CD4-positive, alpha-beta T cell treated with Interleukin-6 for 4 hours (primary cell): ENCODE measurements around the gene RNF207.
A peak's percentile ranks its signal among the peaks of the same experiment; 100 is the strongest.
"Not testable (repeated sequence)": the region's sequence is repeated elsewhere in the genome, so short reads cannot be mapped to it uniquely, and the experiment has no call there.

Experiments used
- DNase-seq: peaks from one replicate; pipeline ENCODE4 v3.0.0-alpha.2; 2020; ENCODE audit warnings: mixed read lengths

Gene RNF207

GRCh38 chr1:6206520-6206855 is 569 bp downstream of the RNF207 start:
- DNase-seq = no peak

DNA sequence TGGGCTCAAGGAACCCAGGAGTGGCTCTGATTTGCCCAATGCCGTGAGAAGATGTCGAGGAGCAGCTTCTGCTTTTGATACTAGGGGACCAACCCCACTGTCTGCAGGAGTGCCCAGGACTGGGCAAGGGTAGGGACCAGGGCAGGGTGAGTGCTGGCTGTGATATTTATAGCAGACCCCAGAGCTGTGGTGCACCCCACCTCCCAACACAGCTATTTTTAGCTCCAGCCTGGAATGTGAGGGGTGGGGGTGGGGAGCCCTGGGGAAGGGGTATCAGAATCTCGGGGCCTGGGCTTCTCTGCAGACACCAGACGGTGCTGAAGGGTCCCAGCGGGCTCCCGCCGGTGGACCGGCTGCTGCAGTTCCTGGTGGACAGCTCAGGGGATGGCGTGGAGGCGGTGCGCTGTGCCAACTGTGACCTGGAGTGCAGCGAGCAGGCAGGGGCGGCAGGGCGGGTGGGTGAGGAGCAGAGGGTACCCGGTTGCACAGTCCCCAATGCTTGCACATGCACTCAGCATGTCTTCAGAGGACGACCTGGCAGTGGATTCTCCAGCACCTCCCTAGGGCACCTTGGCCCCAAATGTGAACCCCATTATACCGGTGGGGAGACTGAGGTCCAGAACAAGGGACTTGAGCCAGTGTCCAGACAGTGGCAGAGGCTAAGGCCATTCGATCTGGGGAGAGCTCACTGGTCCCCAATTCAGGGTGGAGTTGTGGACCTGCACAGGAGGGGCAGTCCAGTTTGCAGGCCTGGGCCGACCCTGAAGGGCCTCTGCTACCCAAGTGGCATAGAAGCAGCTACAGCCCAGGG is 1.4 kb downstream of the RNF207 start:
- DNase-seq = no peak

GRCh38 chr1:6207921-6208320 is 2.0 kb downstream of the RNF207 start:
- no peak for DNase-seq

- DNase-seq = peak; percentile 23
Measured at GRCh38 chr1:6208723-6209660, 3.1 kb downstream of the RNF207 start.

GRCh38 chr1:6209661-6210580 is 4.0 kb downstream of the RNF207 start:
- DNase-seq = peak; percentile 5

DNA sequence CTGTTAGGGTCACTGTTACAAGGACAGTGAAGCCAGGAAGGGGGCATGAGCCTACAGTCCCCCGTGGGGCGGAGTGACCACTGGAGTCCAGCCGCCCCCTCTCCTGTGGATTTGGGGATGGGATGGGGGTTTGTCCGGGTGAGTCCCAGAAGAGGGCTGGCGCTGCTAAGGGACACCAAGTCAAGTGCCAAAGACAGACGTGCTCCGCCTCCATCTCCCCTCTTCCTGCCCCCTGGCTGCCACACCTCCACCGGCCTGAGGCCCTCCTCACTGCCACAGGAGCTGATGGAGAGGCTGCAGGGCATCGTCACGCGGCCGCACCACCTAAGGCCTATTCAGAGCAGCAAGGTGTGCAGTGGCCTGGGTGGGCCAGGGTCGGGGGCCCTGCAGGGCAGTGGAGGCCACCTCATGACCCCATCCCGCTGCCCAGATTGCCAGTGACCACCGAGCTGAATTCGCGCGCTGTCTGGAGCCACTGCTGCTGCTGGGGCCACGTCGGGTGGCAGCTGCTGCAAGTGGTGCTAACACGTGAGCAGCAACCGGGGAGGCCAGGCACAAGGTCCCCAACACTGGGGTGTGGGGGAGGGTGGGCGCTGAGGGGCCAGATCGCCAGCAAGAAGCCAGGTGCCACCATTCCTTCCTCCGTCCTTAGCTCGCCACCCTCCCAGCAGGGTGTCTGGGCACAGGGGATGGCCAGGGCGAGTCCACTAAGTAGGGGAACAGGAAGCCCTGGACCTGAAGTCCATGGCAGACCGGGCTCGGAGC is 4.9 kb downstream of the RNF207 start:
- no peak for DNase-seq

DNA sequence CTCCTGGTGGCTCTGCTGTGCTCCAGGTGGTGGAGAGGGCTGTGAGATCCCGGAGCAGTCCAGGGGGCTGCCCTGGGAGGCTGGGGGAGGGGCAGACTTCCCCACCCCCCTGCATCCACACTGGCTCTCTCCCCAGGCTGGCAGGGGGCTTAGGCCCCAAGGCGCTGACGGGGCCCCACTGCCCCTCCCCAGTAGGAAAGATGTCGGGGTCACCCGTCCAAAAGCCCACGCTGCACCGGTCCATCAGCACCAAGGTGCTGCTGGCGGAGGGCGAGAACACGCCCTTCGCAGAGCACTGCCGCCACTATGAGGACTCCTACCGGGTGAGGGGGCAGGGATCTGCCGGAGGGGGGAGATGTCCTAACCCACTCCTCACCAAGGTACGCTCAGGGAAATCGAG is 5.8 kb downstream of the RNF207 start:
- DNase-seq = no peak

DNA sequence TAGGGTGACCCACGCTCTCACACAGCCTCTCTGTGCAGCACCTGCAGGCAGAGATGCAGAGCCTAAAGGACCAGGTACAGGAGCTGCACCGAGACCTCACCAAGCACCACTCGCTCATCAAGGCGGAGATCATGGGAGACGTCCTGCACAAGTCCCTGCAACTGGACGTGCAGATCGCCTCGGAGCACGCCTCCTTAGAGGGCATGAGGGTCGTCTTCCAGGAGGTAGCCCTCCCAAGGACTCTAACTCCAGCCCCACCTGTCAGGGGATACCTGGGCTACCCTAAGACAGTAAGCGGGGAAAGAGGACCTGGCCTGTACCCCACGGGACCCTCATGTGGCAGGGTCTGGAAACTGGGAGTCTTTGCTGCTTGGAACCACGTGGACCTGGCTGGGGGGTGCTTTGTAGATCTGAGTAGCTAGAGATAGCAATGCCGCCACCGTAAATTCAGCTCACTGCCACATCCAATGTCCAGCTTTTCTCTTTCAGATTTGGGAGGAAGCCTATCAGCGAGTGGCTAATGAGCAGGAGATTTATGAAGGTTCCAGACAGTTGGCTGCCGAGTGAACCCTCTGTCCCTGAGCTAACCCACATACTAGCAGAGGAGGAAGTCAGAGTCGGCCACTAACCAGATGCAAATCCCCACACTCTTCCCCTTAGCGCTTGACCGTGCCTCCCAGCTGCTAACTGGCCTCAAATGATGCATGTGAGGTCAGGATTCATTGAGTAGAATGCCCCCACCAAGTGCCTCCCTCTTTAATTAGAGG is 6.5 kb downstream of the RNF207 start:
- no peak for DNase-seq

DNA sequence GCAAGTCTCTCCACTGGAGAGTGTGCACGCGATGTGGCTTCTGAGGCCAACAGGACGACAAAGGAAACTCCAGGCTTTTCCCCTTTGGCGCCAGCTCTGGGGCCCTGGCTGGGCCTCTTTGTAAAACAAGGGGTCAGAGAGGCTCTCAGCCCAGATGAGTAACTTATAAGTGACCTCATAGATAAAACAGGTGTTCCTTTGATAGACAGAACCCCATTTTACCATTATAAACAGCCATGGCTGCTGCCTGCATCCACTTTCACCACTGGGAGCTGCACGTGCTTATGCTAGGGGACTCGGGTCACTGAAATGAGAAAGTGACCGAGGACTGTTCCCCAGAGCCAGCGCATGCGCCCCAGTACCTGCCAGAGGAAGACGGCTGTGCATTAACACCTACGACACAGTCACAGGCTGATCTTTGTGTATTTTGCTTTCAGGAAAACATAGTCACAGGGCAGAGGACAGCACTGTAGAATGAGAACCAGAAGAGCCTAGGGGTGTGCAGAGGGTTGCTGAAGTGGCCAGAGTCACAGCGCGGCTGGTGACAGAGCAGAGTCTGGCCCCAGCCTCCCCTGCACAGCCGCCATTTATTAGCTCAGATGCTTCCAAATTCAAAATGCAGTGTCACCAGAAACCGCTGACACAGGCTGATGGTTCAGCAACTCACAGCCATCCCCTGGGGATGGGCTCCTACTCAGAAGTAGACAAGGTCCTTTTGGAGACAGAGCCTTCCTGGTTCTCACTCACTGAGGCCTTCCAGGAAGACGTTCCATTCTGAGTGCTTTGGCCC is 12.7 kb downstream of the RNF207 start:
- DNase-seq = no peak

DNA sequence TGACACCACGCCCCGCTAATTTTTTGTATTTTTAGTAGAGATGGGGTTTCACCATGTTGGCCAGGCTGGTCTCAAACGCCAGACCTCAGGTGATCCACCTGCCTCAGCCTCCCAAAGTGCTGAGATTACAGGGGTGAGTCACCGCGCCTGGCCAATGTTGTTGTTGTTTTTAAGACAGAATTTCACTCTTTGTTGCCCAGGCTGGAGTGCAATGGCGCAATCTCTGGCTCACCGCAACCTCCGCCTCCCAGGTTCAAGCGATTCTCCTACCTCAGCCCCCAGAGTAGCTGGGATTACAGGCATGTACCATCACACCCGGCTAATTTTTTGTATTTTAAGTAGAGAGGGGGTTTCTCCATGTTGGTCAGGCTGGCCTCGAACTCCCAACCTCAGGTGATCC is 13.7 kb downstream of the RNF207 start:
- not testable (repeated sequence) for DNase-seq

- no peak for DNase-seq
Measured at GRCh38 chr1:6220236-6220635, 14.3 kb downstream of the RNF207 start.

DNA sequence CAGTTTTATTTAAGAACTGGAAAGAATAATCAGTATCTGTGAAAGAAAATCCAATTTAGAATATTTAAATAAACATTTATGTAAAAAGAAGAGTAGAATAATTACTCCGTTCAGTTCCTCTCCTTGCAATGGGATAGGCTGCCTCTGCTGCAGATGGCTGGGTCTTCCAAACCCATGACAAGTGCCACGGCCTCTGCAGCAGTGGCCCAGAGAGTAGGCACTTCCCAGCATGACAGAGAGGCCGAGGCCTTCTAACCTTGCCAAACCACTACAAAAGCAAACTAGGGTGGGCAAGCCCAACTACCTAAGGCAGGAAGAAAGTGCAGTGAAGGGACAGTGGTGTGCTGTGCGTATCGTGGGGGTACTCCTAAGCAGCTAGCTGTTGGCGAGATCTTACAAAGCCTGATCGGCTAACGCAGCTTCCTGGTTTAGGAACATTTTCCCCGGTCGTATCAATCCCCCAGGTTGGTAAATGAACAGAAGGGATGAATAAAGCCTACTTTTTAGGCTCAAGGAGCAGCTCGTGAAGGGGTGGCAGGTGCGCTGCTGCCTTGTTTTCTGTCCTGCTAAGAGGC is 15.4 kb downstream of the RNF207 start:
- no peak for DNase-seq

- DNase-seq = no peak
Measured at GRCh38 chr1:6222636-6223035, 16.7 kb downstream of the RNF207 start.

GRCh38 chr1:6223617-6224016 is 17.7 kb downstream of the RNF207 start:
- no peak for DNase-seq

- DNase-seq = no peak
Measured at GRCh38 chr1:6224718-6225117, 18.8 kb downstream of the RNF207 start.

- DNase-seq = no peak
Measured at GRCh38 chr1:6225651-6226050, 19.7 kb downstream of the RNF207 start.

DNA sequence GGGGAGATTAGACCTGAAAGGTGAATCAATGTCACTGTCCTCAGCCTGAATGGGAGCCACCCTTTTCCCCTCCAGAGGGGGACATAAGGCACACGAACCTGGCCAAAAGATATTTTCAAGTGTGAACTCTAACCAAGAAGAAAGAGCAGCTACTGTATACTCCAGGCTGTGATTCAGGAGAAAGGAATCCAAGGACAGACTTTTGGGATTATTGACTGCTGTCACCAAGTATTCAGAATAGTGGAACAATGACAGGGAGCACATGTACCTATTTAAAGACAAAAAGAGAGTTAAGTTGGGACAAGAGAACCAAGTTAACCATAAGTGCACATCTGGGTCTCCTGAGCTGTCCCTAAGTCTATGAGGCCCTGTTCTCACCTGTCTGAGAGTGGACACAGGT is 27.5 kb downstream of the RNF207 start:
- DNase-seq = no peak

GRCh38 chr1:6234502-6235295 is 28.8 kb downstream of the RNF207 start:
- no peak for DNase-seq

GRCh38 chr1:6235296-6235677 is 29.4 kb downstream of the RNF207 start:
- peak; percentile 37 for DNase-seq
